ENCODE results near the gene ZNF865. TPM values are rescaled to one million over a fixed set of nuclear protein-coding genes. Genes with fewer than 3 reads are reported as not detected.

Gene ZNF865
- total and polyA plus RNA-seq, 2 donors (not counting 1 experiment from before 2014, with no cell fraction given) = 11.3 to 22.7 TPM

DNA sequence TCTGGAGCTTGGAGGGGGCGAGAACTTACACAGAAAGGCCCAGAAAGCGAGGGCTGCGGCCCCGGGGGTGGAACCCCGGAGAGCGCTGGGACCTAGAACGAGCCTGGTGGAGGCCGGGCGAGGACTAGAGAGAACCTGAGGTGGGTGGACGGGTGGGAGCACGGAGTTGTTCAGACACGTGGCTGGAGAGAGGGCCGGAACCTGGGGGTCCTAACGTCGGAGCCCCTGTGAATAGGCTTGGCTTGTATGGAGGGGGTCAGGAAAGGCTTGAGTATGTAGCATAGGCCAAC is 38.4 kb downstream of the ZNF865 start:
- H4K20me1 ChIP-seq (ENCODE audit: control insufficient read depth, insufficient read depth, low read length, poor library complexity, severe bottlenecking) = peaks cover 21% of the 10 kb centered on the region
- H3K9me3 Mint-ChIP-seq (ENCODE audit: insufficient read depth) = no peaks in the 10 kb centered on the region
- peaks cover 35 to 68% of the 10 kb centered on the region in 2 donors for H3K4me1 ChIP-seq (ENCODE audit: control insufficient read depth in 2 of 2, insufficient read depth in 2 of 2, low read length in 2 of 2)
- peak overlapping the region; percentile 53 for H2AFZ ChIP-seq (ENCODE audit: insufficient read depth, low read depth, low read length, poor library complexity, severe bottlenecking)
- no peak for TF ChIP-seq EZH2 (IDR thresholded peaks at IDR 0.05; ENCODE audit: borderline replicate concordance, insufficient read depth, low read depth, low read length, poor library complexity, severe bottlenecking)
- TF ChIP-seq, protein P1, sequence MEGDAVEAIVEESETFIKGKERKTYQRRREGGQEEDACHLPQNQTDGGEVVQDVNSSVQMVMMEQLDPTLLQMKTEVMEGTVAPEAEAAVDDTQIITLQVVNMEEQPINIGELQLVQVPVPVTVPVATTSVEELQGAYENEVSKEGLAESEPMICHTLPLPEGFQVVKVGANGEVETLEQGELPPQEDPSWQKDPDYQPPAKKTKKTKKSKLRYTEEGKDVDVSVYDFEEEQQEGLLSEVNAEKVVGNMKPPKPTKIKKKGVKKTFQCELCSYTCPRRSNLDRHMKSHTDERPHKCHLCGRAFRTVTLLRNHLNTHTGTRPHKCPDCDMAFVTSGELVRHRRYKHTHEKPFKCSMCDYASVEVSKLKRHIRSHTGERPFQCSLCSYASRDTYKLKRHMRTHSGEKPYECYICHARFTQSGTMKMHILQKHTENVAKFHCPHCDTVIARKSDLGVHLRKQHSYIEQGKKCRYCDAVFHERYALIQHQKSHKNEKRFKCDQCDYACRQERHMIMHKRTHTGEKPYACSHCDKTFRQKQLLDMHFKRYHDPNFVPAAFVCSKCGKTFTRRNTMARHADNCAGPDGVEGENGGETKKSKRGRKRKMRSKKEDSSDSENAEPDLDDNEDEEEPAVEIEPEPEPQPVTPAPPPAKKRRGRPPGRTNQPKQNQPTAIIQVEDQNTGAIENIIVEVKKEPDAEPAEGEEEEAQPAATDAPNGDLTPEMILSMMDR (IDR thresholded peaks at IDR 0.05) = no peak
- H3K9me3 ChIP-seq (ENCODE audit: control extremely low read depth in 1 of 3, control insufficient read depth in 2 of 3, insufficient read depth in 1 of 3, low read length in 2 of 3) = peaks cover 0 to 10% (median 0%) of the 10 kb centered on the region in 3 donors
- H3K27me3 Mint-ChIP-seq = no peaks in the 10 kb centered on the region
- H3K4me3 ChIP-seq (ENCODE audit: control extremely low read depth in 1 of 5, extremely low read depth in 1 of 5, insufficient read depth in 1 of 5, low read depth in 2 of 5, low read length in 4 of 5) = peak overlapping the region; percentile 59 to 85 (median 78)
- H3K27ac ChIP-seq (ENCODE audit: low read length in 2 of 2) = peak overlapping the region; percentile 79 to 82
- peak overlapping the region; percentile 98 for H3K27ac Mint-ChIP-seq
- peak overlapping the region; percentile 96 for H3K4me2 ChIP-seq (replicated peaks; ENCODE audit: low read depth, low read length, poor library complexity, severe bottlenecking)
- peaks cover 0 to 13% of the 10 kb centered on the region in 2 experiments for H3K36me3 ChIP-seq (replicated peaks in 1 of 2; ENCODE audit: control extremely low read depth in 1 of 2, control insufficient read depth in 1 of 2, extremely low read depth in 1 of 2, insufficient read depth in 2 of 2, low read length in 1 of 2)
- 0% methylated on average over 15 of the region's 15 CpGs for WGBS (ENCODE audit: insufficient coverage)
- H3K4me3 Mint-ChIP-seq = peak overlapping the region; percentile 88
- peak overlapping the region; percentile 77 for H3K9ac ChIP-seq (ENCODE audit: low read length)
- no peak for DNase-seq
- H3K79me2 ChIP-seq (ENCODE audit: control insufficient read depth, insufficient read depth, low read length) = peaks cover 37% of the 10 kb centered on the region
- intact Hi-C loops (cut with micrococcal nuclease) = loop anchor here (1.0 to 5.0 kb wide), 5 partner anchors 9 to 237 kb away; partner anchors contain the start of genes EPN1, UBE2S and ZNF865
- ChIA-PET CTCF (interaction anchor here (1.1 to 7.2 kb wide), 2 partner anchors 8 to 11 kb away, joined by 5 to 131 read pairs; partner anchors contain the start of gene U2AF2), POLR2A (interaction anchor here (0.6 to 1.2 kb wide), 3 partner anchors 8 to 11 kb away, joined by 3 to 4 read pairs (median 3); partner anchors contain the start of gene U2AF2)
- H3K4me1 Mint-ChIP-seq = peaks cover 62% of the 10 kb centered on the region
- no peaks in the 10 kb centered on the region for H3K27me3 ChIP-seq (replicated peaks in 1 of 4; ENCODE audit: control extremely low read depth in 1 of 4, control insufficient read depth in 3 of 4, insufficient read depth in 4 of 4, low read length in 3 of 4)
- no peak for ATAC-seq (ENCODE audit: low read depth)

DNA sequence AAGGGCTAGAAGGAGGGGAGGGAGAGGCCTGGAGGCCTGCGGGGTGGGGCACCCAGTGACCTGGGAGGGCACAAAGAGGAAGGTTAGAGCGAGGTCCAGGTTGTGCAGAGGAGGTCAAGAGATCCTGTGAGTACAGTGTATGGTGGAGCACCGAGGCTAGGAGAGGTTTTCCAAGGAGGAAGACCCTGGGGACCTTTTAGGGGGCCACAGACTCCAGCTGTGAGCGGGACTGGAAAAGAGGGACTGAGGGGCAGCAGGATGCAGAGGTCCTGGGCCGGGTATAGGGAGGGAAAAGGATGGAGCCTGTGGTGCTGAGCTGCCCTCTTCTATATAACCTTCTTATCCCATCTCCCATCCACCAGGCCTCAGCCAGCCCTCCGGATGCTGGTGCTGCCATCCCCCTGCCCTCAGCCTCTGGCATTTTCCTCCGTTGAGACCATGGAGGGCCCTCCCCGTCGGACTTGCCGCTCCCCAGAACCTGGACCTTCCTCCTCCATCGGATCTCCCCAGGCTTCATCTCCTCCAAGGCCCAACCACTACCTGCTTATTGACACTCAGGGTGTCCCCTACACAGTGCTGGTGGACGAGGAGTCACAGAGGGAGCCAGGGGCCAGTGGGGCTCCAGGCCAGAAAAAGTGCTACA is 38.9 kb downstream of the ZNF865 start:
- no peak for ATAC-seq (ENCODE audit: low read depth)
- Mint-ChIP-seq H3K4me3 (peak overlapping the region; percentile 88), H3K9me3 (ENCODE audit: insufficient read depth) (no peaks in the 10 kb centered on the region), H3K27ac (peak overlapping the region; percentile 98), H3K27me3 (no peaks in the 10 kb centered on the region), H3K4me1 (peaks cover 63% of the 10 kb centered on the region)
- H3K27ac ChIP-seq (ENCODE audit: low read length in 2 of 2) = peak overlapping the region; percentile 79 to 82
- POLR2A ChIA-PET = interaction anchor here (0.6 to 1.8 kb wide), 5 partner anchors 8 to 525 kb away, joined by 3 to 12 read pairs (median 3); partner anchors contain the start of gene U2AF2
- peaks cover 0 to 15% of the 10 kb centered on the region in 2 experiments for H3K36me3 ChIP-seq (replicated peaks in 1 of 2; ENCODE audit: control extremely low read depth in 1 of 2, control insufficient read depth in 1 of 2, extremely low read depth in 1 of 2, insufficient read depth in 2 of 2, low read length in 1 of 2)
- H3K4me1 ChIP-seq (ENCODE audit: control insufficient read depth in 2 of 2, insufficient read depth in 2 of 2, low read length in 2 of 2) = peaks cover 39 to 69% of the 10 kb centered on the region in 2 donors
- H3K27me3 ChIP-seq (replicated peaks in 1 of 4; ENCODE audit: control extremely low read depth in 1 of 4, control insufficient read depth in 3 of 4, insufficient read depth in 4 of 4, low read length in 3 of 4) = no peaks in the 10 kb centered on the region
- CTCF ChIA-PET = interaction anchor here (1.1 to 7.2 kb wide), 2 partner anchors 9 to 10 kb away, joined by 5 to 131 read pairs; partner anchors contain the start of gene U2AF2
- no peak for TF ChIP-seq EZH2 (IDR thresholded peaks at IDR 0.05; ENCODE audit: borderline replicate concordance, insufficient read depth, low read depth, low read length, poor library complexity, severe bottlenecking)
- TF ChIP-seq, protein P1 (IDR thresholded peaks at IDR 0.05) = no peak
- peaks cover 0 to 7% (median 0%) of the 10 kb centered on the region in 3 donors for H3K9me3 ChIP-seq (ENCODE audit: control extremely low read depth in 1 of 3, control insufficient read depth in 2 of 3, insufficient read depth in 1 of 3, low read length in 2 of 3)
- DNase-seq = no peak
- intact Hi-C loops (cut with micrococcal nuclease) = loop anchor here (5.0 kb wide), 3 partner anchors 33 to 237 kb away; partner anchors contain the start of genes EPN1, UBE2S and ZNF865
- H3K9ac ChIP-seq (ENCODE audit: low read length) = peak overlapping the region; percentile 77
- no peak overlapping the region for H2AFZ ChIP-seq (ENCODE audit: insufficient read depth, low read depth, low read length, poor library complexity, severe bottlenecking)
- peak overlapping the region; percentile 59 to 85 (median 78) for H3K4me3 ChIP-seq (ENCODE audit: control extremely low read depth in 1 of 5, extremely low read depth in 1 of 5, insufficient read depth in 1 of 5, low read depth in 2 of 5, low read length in 4 of 5)
- peaks cover 42% of the 10 kb centered on the region for H3K79me2 ChIP-seq (ENCODE audit: control insufficient read depth, insufficient read depth, low read length)
- H3K4me2 ChIP-seq (replicated peaks; ENCODE audit: low read depth, low read length, poor library complexity, severe bottlenecking) = peak overlapping the region; percentile 96
- WGBS (ENCODE audit: insufficient coverage) = 47% methylated on average over 10 of the region's 12 CpGs
- peaks cover 21% of the 10 kb centered on the region for H4K20me1 ChIP-seq (ENCODE audit: control insufficient read depth, insufficient read depth, low read length, poor library complexity, severe bottlenecking)
